HL-60/S4 (cell line): ENCODE measurements around the gene PLXND1.
"Not testable (repeated sequence)": the region's sequence is repeated elsewhere in the genome, so short reads cannot be mapped to it uniquely, and the experiment has no call there.

ENCODE experiments used
- in situ Hi-C: fragments of 300-500 bp; cut with MboI; formaldehyde crosslinking; loops from 2 replicates; pipeline ENCODE4 v1.14.3; 2022; ENCODE audit warnings: low sequenced_read_pairs

The PLXND1 gene

DNA sequence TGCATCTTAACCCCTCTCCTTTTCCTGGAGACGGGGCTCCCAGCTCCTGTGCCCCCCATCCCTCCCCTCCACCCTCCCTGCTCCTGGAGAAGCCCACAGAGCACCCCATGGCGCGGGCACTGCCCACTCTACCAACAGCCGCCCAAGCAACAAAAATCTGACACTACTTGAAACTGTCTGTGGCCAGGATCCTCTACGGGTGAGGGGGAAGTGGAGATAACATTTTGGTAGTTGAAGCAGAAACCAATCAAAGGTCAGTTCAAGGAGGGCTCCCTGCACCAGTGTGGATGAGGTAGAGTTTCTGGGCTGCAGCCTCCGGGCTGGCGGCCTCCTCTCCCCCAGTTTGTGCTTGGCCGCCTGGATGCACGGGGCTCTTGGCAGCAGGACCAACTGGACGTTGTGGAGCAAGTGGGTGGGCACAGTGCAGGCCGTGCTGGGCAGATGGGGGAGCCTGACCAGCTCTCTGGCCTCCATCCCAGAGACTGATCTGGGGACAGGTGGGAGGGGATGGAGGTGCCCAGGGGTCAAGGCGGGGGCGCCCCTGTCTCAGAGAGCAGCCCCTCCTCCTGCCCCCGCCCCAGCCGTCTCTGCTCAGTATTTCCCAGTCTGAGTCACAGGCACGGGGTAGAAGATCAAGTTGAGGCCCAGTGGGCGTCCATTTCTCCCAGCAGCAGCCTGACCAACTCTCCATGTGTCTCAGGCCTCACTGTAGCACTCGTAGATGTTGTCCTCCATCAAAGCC lies 50.7 kb downstream of the PLXND1 start:
- in situ Hi-C loops, result no loop called here

DNA sequence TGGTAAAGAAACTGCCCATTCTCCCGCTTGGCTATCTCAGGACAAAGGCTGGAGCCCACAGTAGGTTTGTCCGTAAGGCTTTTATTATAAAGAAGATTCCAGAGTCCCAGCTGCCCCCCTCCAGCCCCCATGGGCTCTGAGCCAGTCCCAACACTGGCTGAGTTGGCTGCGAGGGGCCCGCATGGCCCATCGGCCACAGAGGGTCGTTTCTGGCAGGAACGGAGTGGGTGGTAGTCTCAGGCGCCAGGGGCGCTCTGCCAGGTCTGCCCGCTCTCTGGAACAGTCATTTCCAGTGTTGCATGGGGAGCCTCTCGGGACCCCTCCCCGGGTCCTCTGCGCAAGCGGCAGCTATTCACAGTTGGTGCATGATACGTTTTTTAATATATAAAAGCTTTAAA lies 51.3 kb downstream of the PLXND1 start:
- in situ Hi-C loops, result no loop called here

DNA sequence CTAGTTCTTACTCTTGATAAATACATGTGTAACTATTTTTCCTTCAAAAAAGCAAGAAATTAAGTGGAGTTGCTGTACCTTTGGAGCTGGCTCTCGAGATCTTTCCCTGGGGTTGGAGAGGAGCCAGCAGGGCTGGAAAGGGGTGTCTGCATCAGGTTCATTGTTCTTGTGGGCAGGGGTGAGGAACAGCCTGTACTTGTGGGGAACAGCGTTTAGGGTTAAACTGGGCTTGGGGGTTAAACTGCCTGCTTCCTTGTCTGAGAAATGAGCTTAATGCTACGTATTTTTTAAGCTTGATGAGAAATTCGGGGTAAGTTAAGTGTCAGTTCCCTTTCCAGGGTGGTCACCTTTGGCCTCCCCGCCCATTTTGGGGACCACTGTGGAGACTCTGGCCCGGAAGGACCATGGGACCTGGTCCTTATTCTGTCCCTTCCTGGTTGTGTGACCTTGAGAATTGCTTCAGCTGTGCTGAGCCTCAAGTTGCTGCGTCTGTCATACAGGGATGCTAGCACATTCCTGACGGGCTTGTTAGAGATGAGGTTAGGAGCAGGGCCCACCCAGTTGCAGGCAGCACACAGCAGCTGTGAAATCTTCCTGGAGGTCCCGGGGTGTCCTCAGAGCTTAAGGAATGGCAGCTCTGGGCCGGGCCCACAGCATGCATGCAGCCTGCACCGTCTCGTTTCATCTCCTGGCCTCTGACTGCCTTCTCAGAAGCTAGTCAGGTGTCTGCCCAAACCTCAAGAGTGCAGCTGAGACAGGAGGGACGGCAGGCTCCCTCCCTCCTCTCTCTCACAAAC lies 51.9 kb downstream of the PLXND1 start:
- in situ Hi-C loops, result no loop called here

- in situ Hi-C loops, result no loop called here
These were observed 52.8 kb downstream of the PLXND1 start for GRCh38 chr3:129553719-129554118.

GRCh38 chr3:129553171-129553570 lies 53.3 kb downstream of the PLXND1 start:
- in situ Hi-C loops, result no loop called here

GRCh38 chr3:129552287-129553050 lies 54.0 kb downstream of the PLXND1 start:
- in situ Hi-C loops, result no loop called here

- in situ Hi-C loops, result no loop called here
These were observed 56.7 kb downstream of the PLXND1 start for GRCh38 chr3:129549805-129550204.

GRCh38 chr3:129549006-129549800 lies 57.3 kb downstream of the PLXND1 start:
- in situ Hi-C loops, result no loop called here

DNA sequence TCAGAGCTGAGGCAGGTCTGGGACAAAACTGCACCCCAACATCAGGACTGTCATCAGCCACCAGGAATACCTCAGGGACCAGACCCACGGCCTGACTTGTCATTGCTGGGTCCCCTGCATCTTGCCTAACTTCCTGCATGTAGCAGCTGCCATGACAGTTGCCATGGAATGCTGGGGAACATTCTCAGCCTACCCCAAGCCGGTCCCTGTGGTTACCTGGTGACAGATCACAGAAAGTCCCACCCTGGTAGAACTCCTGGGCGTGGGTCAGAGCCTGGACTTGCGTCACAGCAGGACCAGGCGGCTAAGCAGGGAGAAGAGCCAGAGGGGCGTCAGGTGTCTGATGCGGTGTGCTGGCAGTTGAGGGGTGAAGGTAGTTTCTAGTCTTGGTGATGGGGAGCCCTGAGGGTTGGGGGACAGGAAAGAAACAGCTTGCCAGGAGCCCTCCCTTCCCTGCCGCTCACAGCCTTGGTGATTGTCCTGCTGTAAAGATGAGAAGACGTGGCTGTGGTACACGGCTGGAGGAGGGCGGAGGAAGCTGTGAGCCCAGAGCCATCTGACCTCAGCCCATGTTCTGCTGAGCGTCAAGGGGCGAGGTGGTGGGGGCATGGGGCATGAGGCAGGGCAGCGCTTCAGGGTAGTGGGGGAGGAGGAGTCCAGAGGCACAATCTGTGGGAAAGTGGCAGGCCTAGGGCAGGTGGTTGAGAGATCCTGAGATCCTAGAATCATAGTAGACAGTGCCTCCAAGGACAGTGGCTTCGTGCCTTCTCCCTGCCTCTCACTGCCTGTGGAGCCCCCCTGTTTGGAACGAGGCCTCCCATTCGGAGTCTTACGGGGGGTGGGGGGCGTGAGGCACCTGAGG lies 58.1 kb downstream of the PLXND1 start:
- in situ Hi-C loops, result no loop called here

DNA sequence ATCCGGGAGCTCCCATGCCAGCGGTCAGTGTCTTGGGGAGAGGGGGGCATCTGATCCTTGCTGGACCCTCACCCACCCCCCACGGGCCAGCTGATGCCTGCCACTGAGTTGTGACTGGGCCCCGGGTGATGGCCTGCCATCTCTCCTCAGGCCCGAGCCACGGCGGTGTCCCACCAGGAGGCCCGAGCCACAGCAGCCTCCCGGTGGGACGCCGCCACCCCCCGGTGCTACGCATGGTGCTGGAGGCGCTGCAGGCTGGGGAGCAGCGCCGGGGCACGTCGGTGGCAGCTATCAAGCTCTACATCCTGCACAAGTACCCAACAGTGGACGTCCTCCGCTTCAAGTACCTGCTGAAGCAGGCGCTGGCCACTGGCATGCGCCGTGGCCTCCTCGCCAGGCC lies 59.2 kb downstream of the PLXND1 start:
- in situ Hi-C loops, result no loop called here

- in situ Hi-C loops, result not testable (repeated sequence)
These were observed 60.5 kb downstream of the PLXND1 start for GRCh38 chr3:129545951-129546350.

DNA sequence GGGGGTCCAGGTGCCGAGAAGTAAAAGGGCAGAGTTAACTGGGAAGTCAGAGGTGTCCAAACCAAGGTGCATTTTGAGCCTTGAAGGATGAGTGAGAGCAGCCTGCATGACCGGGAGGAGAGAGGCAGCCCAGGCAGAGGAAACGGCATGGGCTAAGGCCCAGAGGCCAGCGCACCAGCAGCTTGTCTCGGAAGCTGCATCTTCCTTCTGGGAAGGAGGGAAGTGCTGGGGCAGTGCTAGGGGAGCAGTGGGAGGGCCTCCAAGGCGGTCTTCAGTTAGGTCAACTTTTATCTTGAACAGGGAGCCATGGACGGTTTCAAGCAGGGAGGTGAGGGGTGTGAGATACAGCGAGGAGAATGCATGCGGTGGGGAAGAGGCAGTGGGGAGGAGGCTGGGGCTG lies 62.5 kb downstream of the PLXND1 start:
- in situ Hi-C loops, result no loop called here

DNA sequence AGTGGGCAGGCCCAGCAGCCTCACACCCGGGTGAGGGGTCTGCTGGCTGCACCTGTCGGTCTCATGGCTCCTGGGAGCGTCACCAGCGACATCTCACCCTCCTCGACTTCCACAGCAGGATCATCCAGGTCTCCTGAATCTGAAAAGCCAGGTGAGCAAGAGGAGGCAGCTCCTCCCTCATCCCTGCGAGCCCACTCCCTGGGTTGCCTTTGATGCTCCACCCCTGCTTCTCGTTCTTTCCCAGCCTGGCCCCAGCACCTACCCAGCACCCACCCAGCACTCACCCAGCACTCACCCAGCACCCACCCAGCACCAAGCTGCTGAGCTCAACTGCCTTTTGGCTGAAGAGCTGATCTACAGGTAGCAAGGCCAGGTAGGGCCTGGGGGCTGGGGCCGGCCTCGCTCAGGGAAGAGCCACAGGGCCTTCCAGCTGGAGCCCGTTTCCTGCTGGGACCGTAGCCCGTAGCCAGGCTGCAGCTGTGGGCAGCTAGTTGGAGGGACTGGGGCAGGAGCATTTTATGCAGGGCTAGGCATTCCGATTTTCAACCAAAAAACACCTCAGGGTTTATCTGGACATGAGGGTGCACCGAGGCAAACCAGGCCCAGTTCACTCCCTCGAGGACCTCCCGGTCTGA lies 63.2 kb downstream of the PLXND1 start, which contains the start of gene H1-8:
H1-8 (plus strand) TSS at position 20 of the 635 bp plus-strand sequence; CDS start at position 64, 44 bp downstream.
- in situ Hi-C loops, result no loop called here

DNA sequence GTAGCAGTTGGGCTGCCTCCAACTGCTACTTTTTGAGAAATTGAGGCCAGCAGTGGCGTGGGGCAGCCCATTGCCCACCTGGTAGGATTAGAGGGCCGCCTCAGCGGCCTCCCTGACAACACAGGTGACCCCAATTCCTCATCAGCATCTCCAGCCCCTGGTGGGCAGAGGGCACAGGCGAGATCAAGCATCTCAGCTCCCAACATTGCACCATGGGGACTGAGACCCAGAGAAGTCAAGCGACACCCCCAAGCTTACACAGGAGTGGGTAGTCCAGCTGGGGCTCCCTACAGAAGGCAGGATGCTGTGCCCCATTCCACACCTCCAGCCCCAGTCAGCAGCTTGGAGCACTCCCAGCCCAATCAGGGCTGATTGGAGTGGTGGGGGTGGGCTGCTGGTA lies 63.7 kb downstream of the PLXND1 start:
- in situ Hi-C loops, result no loop called here

DNA sequence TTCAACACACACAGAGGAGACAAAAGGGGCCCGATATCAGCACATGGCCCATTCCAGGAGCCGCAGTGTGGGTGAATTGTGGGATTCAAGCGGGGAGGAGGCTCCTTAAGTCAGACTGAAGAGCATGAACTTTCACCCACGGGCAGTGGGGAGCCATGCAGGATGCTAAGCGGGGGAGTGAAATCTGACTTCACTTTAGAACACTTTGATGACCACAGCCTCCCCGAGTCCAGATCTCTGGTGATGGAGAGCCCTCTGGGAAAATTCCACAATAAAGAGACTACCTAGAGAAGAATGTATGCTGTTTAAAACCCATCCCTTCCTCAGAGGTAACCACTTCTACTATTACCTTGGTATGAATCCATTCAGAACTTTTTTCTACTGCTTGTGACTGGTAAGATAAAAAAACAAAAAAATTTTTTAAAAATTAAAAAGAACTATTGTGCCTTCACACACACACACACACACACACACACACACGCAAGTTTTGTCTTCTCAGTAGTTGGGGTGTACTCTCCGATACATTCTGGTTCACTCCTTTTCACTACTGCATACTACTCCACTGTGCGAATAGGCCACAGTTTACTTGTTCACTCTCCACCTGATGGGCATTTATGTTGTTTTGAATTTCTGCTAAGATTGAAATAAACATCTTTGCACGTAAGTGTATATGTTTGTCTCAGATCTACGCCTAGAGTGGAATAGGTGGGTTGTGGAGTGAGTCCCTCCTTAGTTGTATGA lies 65.5 kb downstream of the PLXND1 start:
- in situ Hi-C loops, result no loop called here

- in situ Hi-C loops, result no loop called here
These were observed 67.3 kb downstream of the PLXND1 start for GRCh38 chr3:129539206-129539605.

- in situ Hi-C loops, result no loop called here
These were observed 69.7 kb downstream of the PLXND1 start for GRCh38 chr3:129536804-129537203.

GRCh38 chr3:129536374-129536667 lies 70.2 kb downstream of the PLXND1 start:
- in situ Hi-C loops, result no loop called here

- in situ Hi-C loops, result no loop called here
These were observed 71.4 kb downstream of the PLXND1 start for GRCh38 chr3:129535075-129535474.
